HG02943 (cell line): ENCODE measurements around the gene KYAT1.
"Not testable (repeated sequence)": the region's sequence is repeated elsewhere in the genome, so short reads cannot be mapped to it uniquely, and the experiment has no call there.

ENCODE experiments used
- ATAC-seq: cut with Tn5 transposase; IDR thresholded peaks from one replicate; pipeline ENCODE4 v1.9.1; 2021; ENCODE audit warnings: mild to moderate bottlenecking, low read depth, moderate library complexity; ENCODE audit not compliant: unreplicated experiment

The KYAT1 gene

DNA sequence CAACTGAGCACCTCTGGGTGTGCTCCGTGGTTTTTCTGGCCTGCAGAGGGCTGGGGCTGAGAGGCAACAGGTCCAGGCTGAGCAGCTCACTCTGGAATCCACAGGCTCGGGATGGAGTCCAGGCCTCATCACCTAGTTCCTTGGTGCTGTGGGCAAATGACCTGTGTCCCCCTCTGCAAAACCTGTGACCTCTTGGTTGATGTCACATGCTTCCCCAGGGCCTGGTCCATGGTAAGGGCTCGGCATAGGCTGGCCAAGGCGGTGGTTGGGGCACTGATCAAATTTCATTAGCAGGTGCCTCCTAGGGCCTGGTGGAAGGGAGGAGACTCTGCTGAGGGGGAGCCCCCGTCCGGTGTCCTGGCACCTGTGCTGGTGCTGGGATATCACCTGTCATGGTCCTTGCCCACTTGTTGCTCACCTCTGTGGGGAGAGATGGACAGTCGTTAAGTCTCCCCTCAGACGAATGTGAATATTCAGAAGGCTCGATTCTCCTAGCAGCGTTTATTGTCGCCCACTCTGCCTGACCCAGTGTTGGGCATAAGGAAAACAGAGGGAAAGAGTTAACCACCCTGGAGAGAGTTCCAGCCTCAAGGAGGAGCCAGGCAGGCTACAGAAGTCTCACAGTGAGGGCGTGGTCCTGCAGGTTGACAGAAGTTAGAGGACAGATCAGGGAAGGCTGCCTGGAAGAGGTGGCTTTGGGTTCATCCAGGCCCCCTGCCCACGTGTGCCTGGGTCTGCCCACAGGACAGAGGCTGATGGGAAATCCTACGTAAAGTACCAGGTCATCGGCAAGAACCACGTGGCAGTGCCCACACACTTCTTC lies 60.0 kb downstream of the KYAT1 start:
- ATAC-seq = no peak

DNA sequence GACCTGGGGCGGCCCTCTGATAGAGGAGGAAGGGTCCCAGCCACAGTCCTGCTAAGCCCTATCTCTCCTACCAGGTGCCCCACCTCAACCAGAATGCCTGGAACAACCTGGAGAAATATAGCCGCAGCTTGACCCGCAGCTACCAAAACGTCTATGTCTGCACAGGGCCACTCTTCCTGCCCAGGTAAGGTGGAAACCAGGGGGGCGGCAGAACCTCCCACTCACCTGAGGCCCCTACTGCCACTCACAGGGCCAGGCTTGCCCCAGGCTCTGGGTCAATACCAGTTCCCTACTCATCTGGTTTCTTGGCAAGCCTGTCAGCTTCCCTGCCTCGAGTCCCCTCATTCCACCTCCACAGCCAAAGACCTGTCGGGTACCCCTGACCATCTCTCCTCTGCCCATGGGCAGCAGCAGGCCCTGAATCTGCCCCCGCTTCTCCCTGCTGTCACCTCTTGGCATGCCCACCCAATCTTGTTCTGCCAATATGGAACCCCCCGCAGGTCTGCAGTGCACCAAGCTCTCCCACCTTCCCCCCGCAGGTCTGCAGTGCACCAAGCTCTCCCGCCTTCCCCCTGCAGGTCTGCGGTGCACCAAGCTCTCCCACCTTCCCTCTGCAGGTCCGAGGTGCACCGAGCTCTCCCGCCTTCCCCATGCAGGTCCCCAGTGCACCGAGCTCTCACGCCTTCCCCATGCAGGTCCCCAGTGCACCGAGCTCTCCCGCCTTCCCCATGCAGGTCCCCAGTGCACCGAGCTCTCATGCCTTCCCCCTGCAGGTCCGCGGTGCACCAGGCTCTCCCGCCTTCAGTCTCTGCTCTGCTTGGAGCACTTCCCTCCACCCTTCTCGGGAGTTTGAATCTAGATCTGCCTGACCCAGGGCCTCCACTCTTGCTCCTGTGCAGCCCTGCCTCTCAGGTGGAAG lies 60.8 kb downstream of the KYAT1 start:
- no peak for ATAC-seq

DNA sequence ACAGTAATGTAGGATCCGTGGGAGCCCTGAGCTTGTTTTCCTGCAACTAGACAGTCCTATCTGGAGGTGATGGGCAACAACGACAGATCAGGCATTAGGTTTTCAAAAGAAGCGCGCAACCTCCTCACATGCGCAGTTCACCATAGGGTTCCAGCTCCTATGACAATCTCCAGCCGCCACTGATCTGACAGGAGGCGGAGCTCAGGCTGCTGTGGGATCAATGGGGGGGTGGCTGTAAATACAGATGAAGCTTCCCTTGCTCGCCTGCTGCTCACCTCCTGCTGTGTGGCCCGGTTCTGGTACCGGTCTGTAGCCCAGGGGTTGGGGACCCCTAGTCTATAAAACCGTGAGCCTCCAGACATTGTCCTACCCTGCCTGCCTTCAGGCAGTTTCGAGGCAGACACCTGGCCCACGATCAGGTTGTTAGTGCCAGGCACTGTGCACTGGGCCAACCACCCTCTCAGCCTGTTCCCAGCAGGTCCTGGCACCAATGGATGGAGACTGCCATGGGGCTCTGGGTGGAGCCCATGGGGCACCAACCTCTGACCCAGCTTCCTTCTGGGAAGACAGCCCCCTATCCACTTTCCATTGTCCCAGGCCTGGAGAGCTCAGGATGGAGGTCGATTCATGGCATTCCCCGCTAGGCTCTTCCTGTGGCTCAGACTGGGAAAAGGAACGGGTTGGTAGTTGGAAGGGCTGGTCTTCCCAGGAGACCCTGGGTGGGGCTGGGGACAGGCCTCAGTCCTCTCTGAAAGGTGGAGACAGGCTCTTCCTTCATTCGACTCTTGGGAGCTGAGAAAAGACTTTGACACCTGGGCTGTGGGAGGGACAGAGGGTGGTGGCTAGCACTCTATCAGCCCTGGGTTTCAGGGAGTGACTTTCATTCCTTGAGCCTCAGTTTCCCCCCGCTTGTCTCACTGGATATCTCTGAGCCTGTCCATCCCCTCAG lies 61.8 kb downstream of the KYAT1 start:
- no peak for ATAC-seq

DNA sequence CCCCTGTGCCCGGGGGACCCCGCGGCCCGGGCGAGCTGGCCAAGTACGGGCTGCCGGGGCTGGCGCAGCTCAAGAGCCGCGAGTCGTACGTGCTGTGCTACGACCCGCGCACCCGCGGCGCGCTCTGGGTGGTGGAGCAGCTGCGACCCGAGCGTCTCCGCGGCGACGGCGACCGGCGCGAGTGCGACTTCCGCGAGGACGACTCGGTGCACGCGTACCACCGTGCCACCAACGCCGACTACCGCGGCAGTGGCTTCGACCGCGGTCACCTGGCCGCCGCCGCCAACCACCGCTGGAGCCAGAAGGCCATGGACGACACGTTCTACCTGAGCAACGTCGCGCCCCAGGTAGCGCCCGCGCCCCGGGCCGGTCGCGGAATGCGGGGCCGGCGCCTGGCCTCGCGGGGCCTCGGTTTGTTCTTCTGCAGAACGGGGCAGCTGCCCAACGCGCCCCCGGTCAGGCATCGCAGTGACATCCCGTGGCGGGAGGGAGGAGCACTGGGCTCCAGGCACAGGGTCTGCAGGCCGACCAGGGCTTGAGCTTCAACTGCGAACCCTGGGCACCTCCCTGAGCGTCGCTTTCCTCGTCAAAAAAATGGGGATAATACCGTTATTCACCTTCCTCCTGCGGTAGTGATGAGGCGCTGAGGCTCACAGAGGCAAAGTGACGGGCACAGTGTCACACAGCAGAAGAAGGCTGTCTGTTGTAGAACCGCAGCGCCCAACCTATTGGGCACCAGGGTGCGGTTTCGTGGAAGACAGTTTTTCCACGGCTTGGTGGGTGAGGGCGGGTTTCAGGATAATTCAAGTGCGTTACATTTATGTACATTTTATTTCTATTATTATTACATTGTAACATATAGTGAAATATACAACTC lies 62.7 kb downstream of the KYAT1 start:
- peak; percentile 20 for ATAC-seq

DNA sequence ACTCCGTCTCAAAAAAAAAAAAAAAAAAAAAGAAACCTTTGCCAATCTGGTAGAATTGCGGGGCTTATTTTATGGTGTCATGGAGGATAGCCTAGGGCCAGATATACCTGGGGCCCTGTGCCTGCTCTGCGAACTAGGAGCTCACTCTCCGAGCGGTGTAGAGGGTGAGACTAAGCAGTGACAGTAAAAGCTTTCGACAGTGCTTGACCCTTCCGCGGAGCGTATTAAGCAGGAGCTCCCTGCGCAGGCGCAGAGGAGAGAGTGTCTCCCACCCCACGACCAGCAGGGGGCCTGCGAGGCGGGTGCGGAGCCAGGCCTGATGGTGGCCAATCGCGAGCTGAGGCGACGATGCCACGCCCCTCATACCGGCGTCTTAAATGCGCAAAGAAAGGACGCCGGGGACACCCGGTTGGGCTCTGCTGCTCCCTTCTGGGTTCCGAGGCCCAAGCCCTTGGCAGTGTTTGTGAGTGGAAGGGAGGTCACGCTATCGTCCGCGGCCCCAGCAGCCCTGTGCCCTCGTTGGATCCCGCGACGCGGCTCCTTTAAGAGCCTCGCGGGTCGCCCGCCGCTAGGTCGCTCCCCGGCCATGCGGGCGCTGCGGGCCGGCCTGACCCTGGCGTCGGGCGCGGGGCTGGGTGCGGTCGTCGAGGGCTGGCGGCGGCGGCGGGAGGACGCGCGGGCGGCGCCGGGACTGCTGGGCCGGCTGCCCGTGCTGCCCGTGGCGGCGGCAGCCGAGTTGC lies 63.5 kb downstream of the KYAT1 start, which contains the start of gene ENDOG:
Gene ENDOG, plus strand, starts transcription at position 402 of the 740 bp plus-strand sequence. Its CDS starts 185 bp downstream, at position 587.
- peak; percentile 82 for ATAC-seq

DNA sequence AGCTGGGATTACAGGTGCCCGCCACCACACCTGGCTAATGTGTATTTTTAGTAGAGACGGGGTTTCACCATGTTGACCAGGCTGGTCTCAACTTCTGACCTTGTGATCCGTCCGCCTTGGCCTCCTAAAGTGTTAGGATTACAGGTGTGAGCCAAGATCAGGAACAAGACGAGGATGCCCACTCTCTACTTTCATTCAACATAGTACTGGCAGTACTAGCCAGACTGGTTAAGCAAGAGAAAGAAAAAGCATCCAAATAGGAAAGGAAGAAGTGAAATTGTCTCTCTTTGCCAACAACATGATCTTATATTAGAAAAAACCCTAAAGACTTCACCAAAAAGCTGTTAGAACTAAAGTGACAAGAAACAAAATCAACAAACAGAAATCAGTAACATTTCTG lies 70.9 kb downstream of the KYAT1 start:
- no peak for ATAC-seq

DNA sequence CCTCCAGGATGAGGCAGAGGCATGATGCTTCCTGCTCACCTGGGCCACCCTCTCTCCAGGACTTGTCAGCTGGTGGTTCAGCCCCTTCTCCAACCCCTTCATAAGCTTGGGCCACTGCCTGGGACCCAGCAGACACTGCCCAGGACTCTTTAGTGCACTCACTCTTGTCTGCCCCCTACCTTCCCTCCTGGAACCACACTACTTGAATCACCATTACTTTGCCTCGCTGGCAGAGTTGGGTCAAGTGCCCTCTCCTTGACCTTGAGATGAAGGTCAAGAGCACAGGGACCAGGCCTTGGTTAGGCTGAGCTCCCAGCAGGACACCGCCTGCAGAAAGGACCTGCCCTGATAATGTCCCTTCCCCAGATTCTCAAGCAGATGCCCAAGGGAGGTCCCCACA lies 71.9 kb downstream of the KYAT1 start:
- ATAC-seq = no peak

DNA sequence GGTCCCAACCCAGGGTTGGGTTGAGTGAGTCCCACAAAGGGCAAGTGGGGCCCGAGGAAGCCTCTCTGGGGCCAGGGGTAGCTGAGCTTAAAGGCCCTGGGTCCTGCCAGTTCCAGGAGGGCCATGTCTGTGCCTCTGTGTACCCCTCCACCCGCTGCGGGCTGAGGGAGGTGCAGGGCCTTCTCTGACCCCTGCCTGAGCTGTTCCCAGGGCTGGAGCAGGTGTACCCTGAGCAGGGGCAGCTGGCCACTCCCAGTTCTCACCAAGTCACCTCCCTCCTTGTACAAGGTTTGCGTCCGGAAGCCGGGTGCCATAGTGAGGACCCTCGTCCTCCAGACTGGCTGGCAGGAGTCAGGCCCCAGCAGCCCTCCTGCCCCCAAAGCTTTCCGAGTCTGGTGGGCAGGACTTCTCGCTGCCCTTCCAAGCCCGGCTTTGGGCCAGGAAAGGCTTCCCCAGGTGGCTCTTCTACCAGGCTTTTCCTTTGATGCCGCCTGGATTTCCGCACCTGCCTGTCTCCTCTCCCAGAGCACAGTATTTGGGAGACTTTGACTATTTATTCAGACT lies 72.6 kb downstream of the KYAT1 start:
- ATAC-seq = no peak

DNA sequence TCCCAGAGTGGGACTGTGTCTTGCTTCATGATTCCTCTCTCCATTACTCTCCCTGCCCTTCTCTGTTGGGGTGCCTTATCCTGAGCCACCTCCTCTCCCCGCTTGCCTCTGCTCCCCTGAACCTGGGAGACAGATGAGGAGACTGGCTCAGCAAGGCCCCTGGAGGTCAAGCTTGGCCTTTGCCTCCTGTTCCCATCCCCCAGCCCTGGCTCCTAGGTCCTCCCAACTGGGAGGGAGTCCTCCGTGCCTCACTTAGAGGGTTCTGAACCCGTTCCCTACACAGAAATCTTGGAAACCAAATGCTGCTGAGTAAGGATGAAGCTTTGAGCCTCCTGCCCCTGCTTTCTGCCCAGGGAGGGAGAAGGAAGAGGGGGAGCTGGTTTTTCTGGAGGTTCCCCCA lies 73.2 kb downstream of the KYAT1 start:
- no peak for ATAC-seq

DNA sequence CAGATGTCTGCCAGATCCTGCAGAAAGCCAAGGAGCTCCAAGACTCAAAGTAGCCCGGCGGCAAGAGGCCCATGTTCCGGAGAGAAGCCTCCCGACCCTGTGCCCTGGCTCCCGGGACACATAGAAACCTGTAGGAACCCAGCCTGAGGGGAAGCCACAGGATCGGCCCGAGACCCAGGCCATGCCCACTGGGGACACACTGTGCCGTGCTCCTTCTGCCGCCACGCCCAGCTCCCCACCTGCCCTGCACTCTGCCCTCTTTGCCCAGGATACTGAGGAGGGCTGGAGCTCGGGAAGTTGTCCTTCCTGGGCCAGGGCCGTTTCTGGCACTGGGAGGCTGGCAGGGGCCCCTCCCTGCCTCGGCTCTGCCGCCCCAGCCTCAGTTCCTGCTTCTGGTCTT lies 73.9 kb downstream of the KYAT1 start:
- ATAC-seq = no peak

DNA sequence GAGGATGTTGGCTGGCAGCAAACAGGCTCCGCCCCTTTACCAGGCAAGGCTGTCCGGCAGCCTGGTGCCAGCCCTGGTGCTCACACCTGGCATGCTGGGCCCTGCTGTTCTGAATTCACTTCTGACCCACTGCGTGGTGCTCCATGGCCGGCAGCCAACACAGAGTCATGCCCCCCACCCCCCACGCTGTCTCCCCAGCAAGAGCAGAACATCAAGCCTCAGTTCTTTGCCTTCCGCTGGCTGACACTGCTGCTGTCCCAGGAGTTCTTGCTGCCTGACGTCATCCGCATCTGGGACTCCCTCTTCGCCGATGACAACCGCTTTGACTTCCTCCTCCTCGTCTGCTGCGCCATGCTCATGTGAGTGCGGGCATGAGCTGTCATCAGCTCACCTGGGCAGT lies 76.1 kb downstream of the KYAT1 start:
- ATAC-seq = no peak

DNA sequence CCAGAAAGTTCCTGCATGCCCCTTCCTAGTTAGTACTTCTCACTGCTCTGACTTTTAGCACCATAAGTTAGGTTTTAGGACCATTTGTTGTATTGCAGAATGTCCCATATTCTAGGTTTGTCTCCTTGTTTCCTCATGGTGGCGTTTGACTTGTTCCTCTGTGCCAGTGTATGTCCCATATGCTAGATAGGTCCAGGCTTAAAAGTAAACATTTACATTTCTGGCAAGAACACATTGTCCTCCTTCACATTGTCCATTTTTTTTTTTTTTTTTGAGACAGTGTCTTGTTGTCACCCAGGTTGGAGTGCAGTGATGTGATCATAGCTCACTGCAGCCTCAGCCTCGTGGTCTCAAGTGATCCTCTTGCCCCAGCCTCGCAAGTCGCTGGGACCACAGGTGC lies 79.3 kb downstream of the KYAT1 start:
- no peak for ATAC-seq

DNA sequence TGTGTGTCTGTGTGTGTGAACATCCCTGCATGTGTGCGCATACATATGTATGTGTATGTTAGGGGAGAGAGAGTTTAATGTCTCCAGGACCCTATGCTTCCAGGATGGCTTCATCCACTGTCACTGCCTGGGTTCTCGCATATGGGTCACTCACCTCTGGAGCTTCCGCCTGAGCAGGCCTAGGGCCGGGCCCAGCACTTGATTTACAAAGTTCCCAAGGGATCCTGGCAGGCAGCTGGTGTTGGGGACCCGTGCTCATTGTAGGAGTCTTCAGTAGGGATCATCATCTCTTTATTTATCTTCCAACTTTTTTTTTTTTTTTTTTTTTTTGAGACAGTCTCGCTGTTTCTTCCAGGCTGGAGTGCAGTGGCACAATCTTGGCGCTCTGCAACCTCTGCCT lies 81.7 kb downstream of the KYAT1 start:
- ATAC-seq = no peak

DNA sequence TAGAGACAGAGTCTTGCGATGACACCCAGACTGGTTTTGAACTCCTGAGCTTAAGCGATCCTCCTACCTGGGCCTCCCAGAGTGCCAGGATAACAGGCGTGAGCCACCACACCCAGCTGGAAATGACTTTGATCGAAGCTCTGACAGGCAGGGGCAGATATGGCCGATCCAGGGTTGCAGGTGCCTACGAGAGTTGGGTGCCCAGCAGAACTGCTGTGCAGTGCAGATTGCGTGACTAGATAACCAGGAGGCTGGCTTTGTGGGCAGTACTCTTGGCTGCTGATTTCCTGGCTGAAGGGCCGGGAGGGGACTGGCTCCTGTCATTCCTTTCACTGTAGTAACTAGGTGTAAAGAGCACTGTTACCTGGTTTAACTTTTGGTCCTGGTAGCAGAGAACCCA lies 82.9 kb downstream of the KYAT1 start:
- no peak for ATAC-seq

DNA sequence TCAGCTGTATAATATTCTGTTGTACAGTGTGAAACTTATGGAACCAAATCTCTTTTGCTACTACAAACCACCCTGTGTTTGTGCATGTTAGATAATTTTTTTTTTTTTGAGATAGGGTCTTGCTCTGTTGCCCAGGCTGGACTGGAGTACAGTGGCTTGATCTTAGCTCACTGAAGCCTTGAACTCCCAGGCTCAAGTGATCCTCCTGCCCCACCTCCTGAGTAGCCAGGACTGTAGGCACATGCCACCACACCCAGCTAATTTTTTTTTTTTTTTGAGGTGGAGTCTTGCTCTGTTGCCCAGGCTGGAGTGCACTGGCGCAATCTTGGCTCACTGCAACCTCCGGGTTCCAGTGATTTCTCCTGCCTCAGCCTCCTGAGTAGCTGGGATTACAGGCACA lies 86.8 kb downstream of the KYAT1 start:
- not testable (repeated sequence) for ATAC-seq

DNA sequence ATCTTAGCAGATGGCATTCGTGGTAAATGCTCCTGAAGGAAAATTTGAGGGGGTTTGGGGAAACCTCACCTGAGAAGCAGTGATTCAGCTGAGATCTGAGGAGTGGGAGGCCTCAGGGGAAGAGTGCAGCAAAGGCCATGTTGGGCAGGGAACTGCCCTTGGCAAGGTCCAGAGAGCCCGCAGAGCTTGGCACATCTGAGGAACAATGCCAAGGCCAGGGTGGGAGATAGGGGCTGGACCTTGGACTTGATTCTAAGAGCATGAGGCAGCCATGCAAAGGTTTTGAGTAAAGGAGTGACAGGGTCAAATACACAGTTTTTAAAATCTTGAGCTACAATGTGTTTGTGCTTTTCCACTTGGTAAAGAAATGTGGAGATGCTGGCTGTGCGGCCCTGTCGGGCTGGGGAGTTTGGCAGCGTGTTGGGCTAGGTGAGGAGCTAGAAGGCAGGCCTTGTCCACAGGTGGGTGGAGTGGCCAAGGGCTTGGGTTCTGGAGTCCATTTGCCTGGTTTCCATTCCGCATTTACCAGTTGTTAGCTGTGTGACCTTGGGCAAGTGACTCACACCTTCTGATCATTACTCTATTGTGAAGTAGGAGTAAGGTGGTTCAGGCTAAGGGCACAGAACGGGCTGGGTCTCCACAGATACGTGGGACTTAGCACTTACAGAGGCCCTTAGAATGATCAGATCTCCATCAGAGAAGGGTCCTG lies 88.6 kb downstream of the KYAT1 start:
- no peak for ATAC-seq

DNA sequence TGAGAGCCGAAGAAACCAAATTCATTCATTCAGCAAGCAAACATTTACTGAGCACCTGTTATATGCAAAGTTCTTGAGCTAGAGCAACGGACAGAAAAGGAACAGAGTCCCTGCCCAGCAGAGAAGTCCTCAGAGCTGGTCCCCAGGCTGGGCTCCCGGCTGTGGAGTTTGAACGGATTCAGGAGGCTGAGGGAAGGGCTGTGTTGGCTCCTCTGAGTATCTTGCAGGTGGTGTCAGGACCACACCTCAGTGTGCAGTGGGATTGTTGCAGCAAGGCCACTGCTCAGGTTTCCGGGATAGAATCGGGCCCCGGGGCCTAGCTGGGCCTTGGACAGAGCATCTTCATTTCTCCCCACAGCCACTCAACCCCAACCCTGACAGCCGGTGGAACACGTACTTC lies 89.6 kb downstream of the KYAT1 start:
- no peak for ATAC-seq

DNA sequence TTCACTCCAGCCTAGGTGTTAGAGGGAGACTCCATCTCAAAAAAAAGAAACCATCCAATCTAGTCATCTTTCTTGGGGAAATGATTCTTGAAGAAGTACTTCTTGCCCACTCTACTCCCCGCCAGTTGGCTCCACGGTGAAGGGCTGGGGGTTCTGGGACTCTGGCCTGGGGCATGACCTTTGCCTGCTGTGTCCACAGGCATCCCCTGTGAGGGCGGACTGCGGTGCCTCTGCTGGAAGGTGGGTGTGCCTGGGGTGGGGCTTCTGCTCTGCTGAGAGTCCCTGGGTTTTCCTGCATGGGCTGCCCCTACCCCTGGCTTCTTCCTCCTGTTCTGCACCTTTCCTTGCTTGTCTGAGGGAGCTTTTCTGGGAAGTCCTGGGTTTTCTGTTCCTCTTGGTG lies 91.2 kb downstream of the KYAT1 start:
- no peak for ATAC-seq
